ENCODE measurements around the gene RBP5. TPM values are rescaled to one million over a fixed set of nuclear protein-coding genes. Genes with fewer than 3 reads are reported as not detected.

The RBP5 gene
- total and polyA plus RNA-seq, 8 donors: 3.3 to 5.3 (median 5.0) TPM; not detected in 5

- H3K9me3 ChIP-seq: no peaks in the 10 kb centered on the region
- H3K36me3 ChIP-seq: peaks cover 3 to 48% (median 37%) of the 10 kb centered on the region in 4 donors
- DNase-seq: no peak
- WGBS, 5 donors: 67 to 90% (median 86%) methylated on average over 1 to 3 of the region's 3 CpGs
- intact Hi-C loops (cut with DNase I; ENCODE audit: low total_unique reads): loop anchor here (10.0 kb wide), 1 partner anchor 171 kb away; the partner anchor contains the start of genes C12orf57 and RNU7-1
- H3K4me1 ChIP-seq: peaks cover 0 to 24% (median 9%) of the 10 kb centered on the region in 4 donors
- TF ChIP-seq CTCF (IDR thresholded peaks at IDR 0.05): no peak
- no peak for TF ChIP-seq EP300 (IDR thresholded peaks at IDR 0.05)
- no peak for TF ChIP-seq POLR2A (IDR thresholded peaks at IDR 0.05)
- TF ChIP-seq POLR2AphosphoS5 (IDR thresholded peaks at IDR 0.05): no peak
- H3K27me3 ChIP-seq: no peaks in the 10 kb centered on the region
- H3K27ac ChIP-seq: no peak overlapping the region
- H3K4me3 ChIP-seq: no peak overlapping the region
Observed at GRCh38 chr12:7116196-7116595, 12.5 kb downstream of the RBP5 start.

- no peak overlapping the region for H3K4me3 ChIP-seq
- TF ChIP-seq CTCF (IDR thresholded peaks at IDR 0.05) (no peak), POLR2AphosphoS5 (IDR thresholded peaks at IDR 0.05) (no peak), POLR2A (IDR thresholded peaks at IDR 0.05) (no peak), EP300 (IDR thresholded peaks at IDR 0.05) (no peak)
- peaks cover 3 to 48% (median 37%) of the 10 kb centered on the region in 4 donors for H3K36me3 ChIP-seq
- no peak overlapping the region for H3K27ac ChIP-seq
- WGBS, 5 donors: 86 to 89% (median 88%) methylated on average over 6 of the region's 6 CpGs
- no peak for DNase-seq
- H3K9me3 ChIP-seq: no peaks in the 10 kb centered on the region
- H3K27me3 ChIP-seq: no peaks in the 10 kb centered on the region
- intact Hi-C loops (cut with DNase I; ENCODE audit: low total_unique reads): loop anchor here (10.0 kb wide), 1 partner anchor 170 kb away; the partner anchor contains the start of genes C12orf57 and RNU7-1
- peaks cover 0 to 31% (median 9%) of the 10 kb centered on the region in 4 donors for H3K4me1 ChIP-seq
Observed at GRCh38 chr12:7114851-7115250, 13.8 kb downstream of the RBP5 start.

- WGBS, 5 donors: 89 to 94% (median 91%) methylated on average over 11 of the region's 11 CpGs
- H3K27ac ChIP-seq: no peak overlapping the region
- DNase-seq: no peak
- peaks cover 6 to 40% (median 14%) of the 10 kb centered on the region in 4 donors for H3K4me1 ChIP-seq
- intact Hi-C loops (cut with DNase I; ENCODE audit: low total_unique reads): loop anchor here (10.0 kb wide), 1 partner anchor 169 kb away; the partner anchor contains the start of genes C12orf57 and RNU7-1
- TF ChIP-seq POLR2A (IDR thresholded peaks at IDR 0.05) (no peak), CTCF (IDR thresholded peaks at IDR 0.05) (no peak), EP300 (IDR thresholded peaks at IDR 0.05) (no peak), POLR2AphosphoS5 (IDR thresholded peaks at IDR 0.05) (no peak)
- H3K27me3 ChIP-seq: no peaks in the 10 kb centered on the region
- peaks cover 3 to 48% (median 37%) of the 10 kb centered on the region in 4 donors for H3K36me3 ChIP-seq
- no peak overlapping the region for H3K4me3 ChIP-seq
- no peaks in the 10 kb centered on the region for H3K9me3 ChIP-seq
Observed at GRCh38 chr12:7114008-7114407, 14.7 kb downstream of the RBP5 start.

- Histone ChIP-seq H3K4me1 (peaks cover 6 to 40% (median 14%) of the 10 kb centered on the region in 4 donors), H3K36me3 (peaks cover 3 to 46% (median 36%) of the 10 kb centered on the region in 4 donors), H3K27me3 (no peaks in the 10 kb centered on the region), H3K9me3 (no peaks in the 10 kb centered on the region), H3K27ac (peak overlapping the region in 3 of 5 donors; percentile 3 to 39 (median 15)), H3K4me3 (peak overlapping the region in 1 of 4 donors; percentile 6)
- intact Hi-C loops (cut with DNase I; ENCODE audit: low total_unique reads): loop anchor here (10.0 kb wide), 1 partner anchor 169 kb away; the partner anchor contains the start of genes C12orf57 and RNU7-1
- TF ChIP-seq POLR2A (IDR thresholded peaks at IDR 0.05) (no peak), CTCF (IDR thresholded peaks at IDR 0.05) (peak in 5 of 7 experiments; percentile 58 to 93 (median 86))
- WGBS, 5 donors: 25 to 46% (median 39%) methylated on average over 3 to 5 of the region's 5 CpGs
- peak in 1 of 2 donors; percentile 72 for DNase-seq
Observed at GRCh38 chr12:7113389-7113871, 15.3 kb downstream of the RBP5 start.

All from stomach (tissue), 9 donors.